NT2/D1 (cell line): Measurements from ENCODE around the gene PARN.

Experiments
- SUZ12 ChIP-seq: IDR thresholded peaks from 2 replicates; pipeline ENCODE4 v1.6.1; 2011; ENCODE audit not compliant: insufficient read length, insufficient read depth; ENCODE audit errors: extremely low read depth
- YY1 ChIP-seq: IDR thresholded peaks from 2 replicates; pipeline ENCODE4 v1.6.1; 2011; ENCODE audit not compliant: insufficient read length, insufficient read depth
- ZNF274 ChIP-seq: IDR thresholded peaks from 2 replicates; pipeline ENCODE4 v1.6.1; 2011; ENCODE audit warnings: mild to moderate bottlenecking, low read depth, low read length

DNA sequence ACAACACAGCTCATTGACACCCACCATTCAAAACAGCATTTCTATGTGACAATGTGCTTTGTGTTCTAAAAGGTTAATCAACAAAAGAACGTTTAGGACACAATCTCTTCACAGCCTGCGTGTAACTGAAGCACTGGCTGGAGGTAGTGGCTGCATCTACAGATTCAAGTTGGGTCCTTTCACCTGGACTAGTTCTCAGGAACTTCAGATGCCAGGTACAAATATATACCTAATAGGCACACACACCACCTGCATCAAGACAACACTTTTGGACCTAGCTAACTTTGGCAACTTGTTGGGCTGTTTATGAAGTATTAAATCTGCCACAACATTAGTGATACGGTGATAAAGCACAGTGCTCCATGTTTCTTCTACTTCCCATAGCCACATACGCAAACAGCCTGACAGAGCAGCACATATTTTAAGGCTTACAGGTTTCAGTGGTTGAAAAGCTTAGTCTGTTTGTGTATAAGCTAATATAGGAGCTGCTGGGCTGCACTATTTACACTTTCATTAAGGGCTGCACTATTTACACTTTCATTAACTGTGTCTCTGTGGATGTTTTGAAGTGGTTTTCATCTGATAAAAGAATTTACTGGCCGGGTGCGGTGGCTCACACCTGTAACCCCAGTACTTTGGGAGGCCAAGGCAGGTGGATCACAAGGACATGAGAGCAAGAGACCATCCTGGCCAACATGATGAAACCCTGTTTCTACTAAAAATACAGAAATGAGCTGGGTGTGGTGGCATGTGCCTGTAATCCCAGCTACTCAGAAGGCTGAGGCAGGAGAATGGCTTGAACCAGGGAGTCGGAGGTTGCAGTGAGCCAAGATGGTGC lies 132.6 kb downstream of the PARN start:
- TF ChIP-seq YY1 (no peak), SUZ12 (no peak), ZNF274 (no peak)
